Islet of Langerhans (tissue), 1 donor: Measurements from ENCODE around the gene CROCC.
"Not testable (repeated sequence)": the region's sequence is repeated elsewhere in the genome, so short reads cannot be mapped to it uniquely, and the experiment has no call there.

Experiments
- FAIRE-seq: peaks from one replicate; lab custom pipeline; 2011; peaks lifted over from hg19 to GRCh38; lab: Jason Lieb, UNC

The CROCC gene

GRCh38 chr1:16939386-16940180 lies 17.9 kb downstream of the CROCC start:
- not testable (repeated sequence) for FAIRE-seq

- FAIRE-seq, result no peak
These were observed 22.3 kb downstream of the CROCC start for GRCh38 chr1:16944038-16944437.

GRCh38 chr1:16945512-16945911 lies 23.8 kb downstream of the CROCC start:
- not testable (repeated sequence) for FAIRE-seq

- FAIRE-seq, result not testable (repeated sequence)
These were observed 24.5 kb downstream of the CROCC start for GRCh38 chr1:16946185-16946584.

GRCh38 chr1:16946646-16947045 lies 24.9 kb downstream of the CROCC start:
- no peak for FAIRE-seq

- FAIRE-seq, result not testable (repeated sequence)
These were observed 26.7 kb downstream of the CROCC start for GRCh38 chr1:16948282-16948891.

GRCh38 chr1:16949026-16949425 lies 27.3 kb downstream of the CROCC start:
- not testable (repeated sequence) for FAIRE-seq

- not testable (repeated sequence) for FAIRE-seq
These were observed 30.6 kb downstream of the CROCC start for GRCh38 chr1:16952376-16952775.

- FAIRE-seq, result no peak
These were observed 32.8 kb downstream of the CROCC start for GRCh38 chr1:16954579-16954978.

- no peak for FAIRE-seq
These were observed 33.5 kb downstream of the CROCC start for GRCh38 chr1:16955186-16955585.

GRCh38 chr1:16956775-16957174 lies 35.0 kb downstream of the CROCC start:
- no peak for FAIRE-seq

- FAIRE-seq, result no peak
These were observed 36.0 kb downstream of the CROCC start for GRCh38 chr1:16957731-16958130.

- FAIRE-seq, result no peak
These were observed 36.7 kb downstream of the CROCC start for GRCh38 chr1:16958475-16958874.

GRCh38 chr1:16960560-16961296 lies 39.0 kb downstream of the CROCC start:
- FAIRE-seq, result no peak

GRCh38 chr1:16961297-16962133 lies 39.8 kb downstream of the CROCC start:
- FAIRE-seq, result no peak

GRCh38 chr1:16964169-16964568 lies 42.4 kb downstream of the CROCC start:
- not testable (repeated sequence) for FAIRE-seq

GRCh38 chr1:16965486-16966067 lies 43.8 kb downstream of the CROCC start:
- no peak for FAIRE-seq

- no peak for FAIRE-seq
These were observed 44.6 kb downstream of the CROCC start for GRCh38 chr1:16966282-16966681.

- FAIRE-seq, result no peak
These were observed 45.4 kb downstream of the CROCC start for GRCh38 chr1:16967095-16967575.

- no peak for FAIRE-seq
These were observed 46.2 kb downstream of the CROCC start for GRCh38 chr1:16967962-16968361.

GRCh38 chr1:16968372-16968771 lies 46.6 kb downstream of the CROCC start:
- no peak for FAIRE-seq
